PFSK-1 (cell line): Measurements from ENCODE around the gene ABLIM2.

Experiments
- FOXP2 ChIP-seq: optimal IDR thresholded peaks from 2 replicates; pipeline ENCODE3; 2011; ENCODE audit warnings: borderline replicate concordance, control low read depth, inconsistent platforms; ENCODE audit not compliant: insufficient read depth; ENCODE audit errors: extremely low read length, extremely low read depth
- POLR2AphosphoS5 ChIP-seq: IDR thresholded peaks from 2 replicates; pipeline ENCODE4 v1.6.1; 2012; ENCODE audit warnings: low read depth, mild to moderate bottlenecking, control low read depth, low read length, moderate library complexity
- REST ChIP-seq, 2 experiments: IDR thresholded peaks; 2 replicates each; pipeline versions ENCODE4 v1.6.1 to v1.8.0; 2011 to 2012; ENCODE audit warnings: low read depth in 2 of 2, low read length in 2 of 2, control low read depth in 1 of 2, inconsistent platforms in 1 of 2, mild to moderate bottlenecking in 1 of 2, moderate library complexity in 1 of 2; ENCODE audit not compliant: insufficient read depth in 1 of 2
- SIN3A ChIP-seq: IDR thresholded peaks from 2 replicates; pipeline ENCODE4 v1.6.1; 2012; ENCODE audit warnings: mild to moderate bottlenecking, low read length, moderate library complexity, borderline replicate concordance; ENCODE audit not compliant: insufficient read depth
- TAF1 ChIP-seq: IDR thresholded peaks from 2 replicates; pipeline ENCODE4 v1.6.1; 2012; ENCODE audit warnings: low read length, control low read depth, borderline replicate concordance; ENCODE audit not compliant: insufficient read depth

ABLIM2 gene

GRCh38 chr4:8131210-8131609 lies 27.4 kb downstream of the ABLIM2 start:
- TF ChIP-seq REST (IDR thresholded peaks at IDR 0.05; ENCODE audit: insufficient read depth in 1 of 2, low read depth in 2 of 2, low read length in 2 of 2), result no peak
- no peak for TF ChIP-seq SIN3A
- TF ChIP-seq TAF1, result no peak
- TF ChIP-seq FOXP2, result no peak
- TF ChIP-seq POLR2AphosphoS5, result no peak

- TF ChIP-seq SIN3A, result no peak
These were observed 28.1 kb downstream of the ABLIM2 start for GRCh38 chr4:8130346-8131066.

DNA sequence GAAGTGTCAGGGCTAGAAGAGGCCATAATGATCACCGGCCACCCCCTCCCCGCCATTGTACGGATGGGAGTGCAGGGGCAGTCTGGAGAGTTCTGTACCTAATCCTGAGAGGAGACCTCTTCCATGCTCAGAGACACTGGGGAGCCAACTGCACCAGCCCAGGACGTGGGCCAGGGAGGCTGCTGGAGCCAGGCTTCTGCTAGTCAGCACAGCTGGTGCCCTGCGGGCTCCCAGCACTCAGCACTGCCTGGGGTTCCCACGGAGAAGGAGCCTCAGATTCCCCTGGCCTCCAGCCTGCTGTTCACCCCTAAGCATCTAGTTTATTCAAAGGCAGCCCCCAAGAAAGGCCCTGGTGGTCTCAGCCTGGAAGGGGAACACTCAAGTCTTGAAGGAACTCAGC lies 28.8 kb downstream of the ABLIM2 start:
- no peak for TF ChIP-seq FOXP2
- TF ChIP-seq POLR2AphosphoS5, result no peak
- no peak for TF ChIP-seq REST (IDR thresholded peaks at IDR 0.05; ENCODE audit: insufficient read depth in 1 of 2, low read depth in 2 of 2, low read length in 2 of 2)
- no peak for TF ChIP-seq TAF1
- TF ChIP-seq SIN3A, result no peak

DNA sequence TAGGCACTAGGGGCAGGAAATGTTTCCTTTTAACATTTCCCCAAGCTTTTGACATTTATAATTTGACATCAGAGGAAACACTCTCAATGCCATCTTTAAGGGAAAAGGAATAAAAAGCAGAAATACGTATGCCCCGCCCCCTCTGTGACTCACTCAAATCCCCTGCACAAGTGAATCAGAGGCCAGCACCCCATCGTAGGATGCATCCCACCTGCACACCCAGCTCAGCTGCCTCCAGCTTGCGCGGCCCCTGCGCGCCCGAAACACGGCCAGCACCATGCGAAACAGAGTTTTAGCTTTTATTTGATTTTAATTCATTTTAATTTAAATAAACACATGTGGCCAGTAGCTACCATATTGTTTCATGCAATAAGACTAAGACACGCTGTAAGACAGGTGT lies 29.5 kb downstream of the ABLIM2 start:
- TF ChIP-seq POLR2AphosphoS5, result no peak
- no peak for TF ChIP-seq TAF1
- no peak for TF ChIP-seq SIN3A
- no peak for TF ChIP-seq FOXP2
- TF ChIP-seq REST (IDR thresholded peaks at IDR 0.05; ENCODE audit: insufficient read depth in 1 of 2, low read depth in 2 of 2, low read length in 2 of 2), result no peak

- TF ChIP-seq REST (IDR thresholded peaks at IDR 0.05; ENCODE audit: insufficient read depth in 1 of 2, low read depth in 2 of 2, low read length in 2 of 2), result no peak
- no peak for TF ChIP-seq TAF1
- TF ChIP-seq POLR2AphosphoS5, result no peak
- no peak for TF ChIP-seq FOXP2
- no peak for TF ChIP-seq SIN3A
These were observed 30.3 kb downstream of the ABLIM2 start for GRCh38 chr4:8128100-8128856.
